Loucy (cell line): ENCODE results near the gene ZNF831.

Experiments
- H2AFZ ChIP-seq: fragments of 200-600 bp; sonication (generic); 2 replicates; pipeline ENCODE4 v1.6.0; 2016; ENCODE audit warnings: antibody characterized with exemption, mild to moderate bottlenecking, low read length, moderate library complexity
- H3F3A ChIP-seq: fragments of 200-600 bp; 2 replicates; pipeline ENCODE4 v1.6.0; 2016; ENCODE audit warnings: antibody characterized with exemption, low read depth, mild to moderate bottlenecking
- H3K27me3 ChIP-seq: fragments of 200-600 bp; sonication (generic); 2 replicates; pipeline ENCODE4 v1.6.1; 2014; ENCODE audit warnings: low read length, mild to moderate bottlenecking; ENCODE audit not compliant: insufficient read depth, poor library complexity, severe bottlenecking
- H3K36me3 ChIP-seq: fragments of 200-600 bp; sonication (generic); 2 replicates; pipeline ENCODE4 v1.6.1; 2016; ENCODE audit warnings: low read length; ENCODE audit not compliant: insufficient read depth
- H3K4me1 ChIP-seq: fragments of 200-600 bp; sonication (generic); 2 replicates; pipeline ENCODE4 v1.5.1; 2014; ENCODE audit warnings: low read length, mild to moderate bottlenecking; ENCODE audit not compliant: insufficient read depth, poor library complexity, severe bottlenecking
- H3K4me2 ChIP-seq: fragments of 200-600 bp; sonication (generic); 2 replicates; pipeline ENCODE4 v1.6.0; 2014; ENCODE audit warnings: antibody characterized with exemption, low read length, low read depth, mild to moderate bottlenecking; ENCODE audit not compliant: poor library complexity, severe bottlenecking
- H3K4me3 ChIP-seq: fragments of 200-600 bp; sonication (generic); 2 replicates; pipeline ENCODE4 v1.5.1; 2014; ENCODE audit warnings: low read length, mild to moderate bottlenecking, mixed read lengths; ENCODE audit not compliant: poor library complexity, severe bottlenecking
- H3K79me2 ChIP-seq: fragments of 200-600 bp; sonication (generic); 2 replicates; pipeline ENCODE4 v1.6.1; 2014; ENCODE audit warnings: low read length; ENCODE audit not compliant: insufficient read depth
- H3K9ac ChIP-seq: fragments of 200-600 bp; sonication (generic); 2 replicates; pipeline ENCODE4 v1.6.0; 2014; ENCODE audit warnings: mild to moderate bottlenecking, low read depth, low read length, moderate library complexity; ENCODE audit not compliant: poor library complexity, severe bottlenecking
- H3K9me2 ChIP-seq: fragments of 200-600 bp; sonication (generic); replicated peaks from 2 replicates; pipeline ENCODE4 v1.6.1; 2016; ENCODE audit warnings: low read depth, low read length, mixed read lengths
- H3K9me3 ChIP-seq: fragments of 200-600 bp; sonication (generic); 2 replicates; pipeline ENCODE4 v1.6.1; 2014; ENCODE audit warnings: mild to moderate bottlenecking, antibody characterized with exemption, low read length, low read depth; ENCODE audit not compliant: insufficient read depth
- H4K20me1 ChIP-seq: fragments of 200-600 bp; sonication (generic); 2 replicates; pipeline ENCODE4 v1.6.0; 2014; ENCODE audit warnings: antibody characterized with exemption, low read length, mild to moderate bottlenecking; ENCODE audit not compliant: insufficient read depth, poor library complexity, severe bottlenecking
- EZH2phosphoT487 ChIP-seq: fragments of 200-600 bp; IDR thresholded peaks from 2 replicates; pipeline ENCODE4 v1.6.1; 2018; ENCODE audit warnings: antibody characterized with exemption, mild to moderate bottlenecking, moderate library complexity, borderline replicate concordance
- TF ChIP-seq, protein P1 (sequence below): fragments of 200-600 bp; sonication (generic); conservative IDR thresholded peaks from 2 replicates; pipeline ENCODE4 v1.5.1; 2014; ENCODE audit warnings: mild to moderate bottlenecking, antibody characterized with exemption, low read length

Gene ZNF831

DNA sequence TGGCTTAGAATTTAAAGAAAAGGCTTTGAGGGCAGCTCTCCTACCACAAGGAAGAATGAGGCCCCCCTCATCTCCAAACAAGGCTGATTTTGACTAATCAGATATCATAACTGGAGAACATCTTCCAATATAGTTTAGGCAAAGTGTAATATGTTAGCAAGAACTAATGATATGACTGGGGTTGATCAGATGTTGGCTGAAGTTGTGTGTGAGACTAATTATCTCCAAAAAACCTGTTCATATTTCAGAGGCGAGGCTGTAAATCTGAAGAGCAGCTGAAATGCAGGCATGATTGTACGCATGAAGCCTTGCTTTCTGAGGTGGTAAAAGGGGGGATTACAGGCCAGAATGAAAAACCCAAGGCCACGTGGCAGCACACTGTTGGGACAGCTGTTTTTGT, 16.0 kb upstream of the ZNF831 start:
- H3K9ac ChIP-seq, result no peak overlapping the region
- H3K36me3 ChIP-seq, result no peaks in the 10 kb centered on the region
- no peak overlapping the region for H2AFZ ChIP-seq
- no peak overlapping the region for H3K4me2 ChIP-seq
- no peaks in the 10 kb centered on the region for H3K9me2 ChIP-seq
- H3K27me3 ChIP-seq, result no peaks in the 10 kb centered on the region
- H3F3A ChIP-seq, result no peaks in the 10 kb centered on the region
- no peaks in the 10 kb centered on the region for H4K20me1 ChIP-seq
- no peaks in the 10 kb centered on the region for H3K9me3 ChIP-seq
- no peaks in the 10 kb centered on the region for H3K79me2 ChIP-seq
- peaks cover 16% of the 10 kb centered on the region for H3K4me1 ChIP-seq
- no peak overlapping the region for H3K4me3 ChIP-seq
- TF ChIP-seq, protein P1, sequence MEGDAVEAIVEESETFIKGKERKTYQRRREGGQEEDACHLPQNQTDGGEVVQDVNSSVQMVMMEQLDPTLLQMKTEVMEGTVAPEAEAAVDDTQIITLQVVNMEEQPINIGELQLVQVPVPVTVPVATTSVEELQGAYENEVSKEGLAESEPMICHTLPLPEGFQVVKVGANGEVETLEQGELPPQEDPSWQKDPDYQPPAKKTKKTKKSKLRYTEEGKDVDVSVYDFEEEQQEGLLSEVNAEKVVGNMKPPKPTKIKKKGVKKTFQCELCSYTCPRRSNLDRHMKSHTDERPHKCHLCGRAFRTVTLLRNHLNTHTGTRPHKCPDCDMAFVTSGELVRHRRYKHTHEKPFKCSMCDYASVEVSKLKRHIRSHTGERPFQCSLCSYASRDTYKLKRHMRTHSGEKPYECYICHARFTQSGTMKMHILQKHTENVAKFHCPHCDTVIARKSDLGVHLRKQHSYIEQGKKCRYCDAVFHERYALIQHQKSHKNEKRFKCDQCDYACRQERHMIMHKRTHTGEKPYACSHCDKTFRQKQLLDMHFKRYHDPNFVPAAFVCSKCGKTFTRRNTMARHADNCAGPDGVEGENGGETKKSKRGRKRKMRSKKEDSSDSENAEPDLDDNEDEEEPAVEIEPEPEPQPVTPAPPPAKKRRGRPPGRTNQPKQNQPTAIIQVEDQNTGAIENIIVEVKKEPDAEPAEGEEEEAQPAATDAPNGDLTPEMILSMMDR, result no peak
- no peak for TF ChIP-seq EZH2phosphoT487

DNA sequence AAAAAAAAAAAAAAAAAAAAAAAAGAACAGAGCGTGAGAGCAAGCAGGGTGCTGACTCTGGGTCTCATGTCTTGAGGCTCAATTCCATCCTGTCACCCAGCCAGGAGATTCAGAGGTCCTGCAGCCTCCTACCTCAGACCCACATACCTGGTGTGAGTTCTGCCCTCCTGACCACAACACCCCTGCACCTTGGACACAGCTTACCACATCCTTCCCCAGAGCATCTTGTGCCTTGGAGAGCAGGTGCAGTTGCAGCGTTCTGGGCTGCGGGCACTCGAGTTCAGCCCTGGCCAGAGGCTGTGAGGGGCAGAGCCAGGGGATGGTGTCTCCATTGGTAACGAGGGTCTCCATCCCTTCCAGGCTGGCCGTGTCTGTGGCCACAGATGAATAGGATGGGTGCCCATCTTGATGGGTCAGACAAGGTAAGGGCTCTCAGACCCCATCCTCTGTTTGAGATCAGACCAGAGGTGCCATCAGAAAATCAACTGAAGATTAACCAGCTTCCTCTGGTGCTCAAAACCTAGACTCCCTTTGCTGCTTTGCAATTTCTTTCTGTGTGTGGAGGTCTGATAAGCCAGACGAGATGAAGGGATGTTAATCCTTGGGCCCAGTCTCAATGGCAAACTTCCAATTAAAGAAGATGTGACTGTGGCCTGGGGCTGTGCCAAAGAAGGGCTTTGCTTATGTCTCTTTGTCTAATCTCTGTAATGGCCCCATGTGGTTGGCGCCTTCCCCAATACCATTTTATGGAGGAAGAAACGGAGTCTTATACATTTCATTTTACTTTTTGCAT, 14.7 kb upstream of the ZNF831 start:
- Histone ChIP-seq H3K9ac (no peak overlapping the region), H3K9me3 (no peaks in the 10 kb centered on the region), H4K20me1 (no peaks in the 10 kb centered on the region), H2AFZ (no peak overlapping the region), H3F3A (no peaks in the 10 kb centered on the region), H3K4me1 (peaks cover 16% of the 10 kb centered on the region), H3K4me3 (no peak overlapping the region), H3K36me3 (no peaks in the 10 kb centered on the region), H3K4me2 (no peak overlapping the region), H3K79me2 (no peaks in the 10 kb centered on the region), H3K9me2 (no peaks in the 10 kb centered on the region), H3K27me3 (no peaks in the 10 kb centered on the region)
- TF ChIP-seq EZH2phosphoT487, result no peak
- TF ChIP-seq, protein P1, result no peak

DNA sequence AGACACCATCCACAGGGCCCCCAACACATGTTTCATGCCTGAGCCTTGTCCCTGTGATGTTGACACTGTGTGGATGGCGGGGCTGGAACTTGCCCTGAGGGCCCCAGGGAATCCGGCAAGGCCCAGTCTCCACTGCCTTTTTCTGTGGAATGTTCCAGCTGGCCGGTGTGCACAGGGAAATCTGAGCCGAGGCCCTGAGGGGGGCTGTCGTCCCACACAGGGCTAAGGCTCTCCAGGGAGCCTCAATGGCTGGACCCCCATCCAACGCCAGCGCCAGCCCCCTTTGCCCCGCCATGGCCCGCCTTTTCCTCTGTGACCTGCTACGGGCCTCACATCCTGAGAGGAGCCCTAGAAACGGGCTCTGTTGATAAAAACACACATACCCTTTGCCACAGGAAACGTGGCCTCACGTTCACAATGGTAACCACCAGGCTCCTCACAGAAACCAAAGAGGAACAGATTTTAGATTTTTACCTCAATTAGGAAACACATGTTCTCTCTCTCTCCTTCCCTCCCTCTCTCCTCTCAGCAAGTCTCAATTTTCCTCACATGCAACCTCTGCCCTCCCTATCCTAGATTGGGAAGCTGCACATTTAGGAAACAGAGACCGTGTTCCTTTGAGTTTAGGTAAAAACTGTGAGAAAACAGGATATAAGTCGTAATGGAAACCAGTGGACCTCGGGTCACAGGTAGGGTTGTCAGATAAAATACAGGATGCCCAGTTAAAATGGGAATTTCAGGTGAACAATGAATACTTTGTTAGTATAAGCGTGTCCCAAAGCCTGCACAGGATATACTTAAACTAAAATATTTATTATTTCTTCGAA, 13.7 kb upstream of the ZNF831 start:
- TF ChIP-seq, protein P1, result no peak
- no peak for TF ChIP-seq EZH2phosphoT487
- no peaks in the 10 kb centered on the region for H3K36me3 ChIP-seq
- no peaks in the 10 kb centered on the region for H3K9me3 ChIP-seq
- H2AFZ ChIP-seq, result no peak overlapping the region; the same call in 1 of the 2 replicates
- H3K4me1 ChIP-seq, result peaks cover 16% of the 10 kb centered on the region
- H3K27me3 ChIP-seq, result no peaks in the 10 kb centered on the region
- no peaks in the 10 kb centered on the region for H3F3A ChIP-seq
- peak overlapping the region; percentile 34 for H3K4me2 ChIP-seq
- H3K79me2 ChIP-seq, result no peaks in the 10 kb centered on the region
- no peaks in the 10 kb centered on the region for H4K20me1 ChIP-seq
- no peak overlapping the region for H3K4me3 ChIP-seq
- H3K9me2 ChIP-seq, result no peaks in the 10 kb centered on the region
- H3K9ac ChIP-seq, result no peak overlapping the region
